Omental fat pad (tissue), 4 donors: ENCODE measurements around the gene ZMPSTE24. TPM values are rescaled to one million over a fixed set of nuclear protein-coding genes. Genes with fewer than 3 reads are reported as not detected.
"Not testable (repeated sequence)": the region's sequence is repeated elsewhere in the genome, so short reads cannot be mapped to it uniquely, and the experiment has no call there.

ENCODE experiments used
- ATAC-seq: fragments of 150-250 bp; one replicate; pipeline ENCODE4 v1.9.1; 2016; ENCODE audit warnings: mild to moderate bottlenecking, moderate library complexity; ENCODE audit not compliant: low FRiP score
- DNase-seq: peaks from one replicate; pipeline ENCODE4 v3.0.0-alpha.2; 2019; ENCODE audit warnings: low spot score
- CTCF ChIP-seq, 3 donors: fragments of 450-650 bp; IDR thresholded peaks; one replicate each; pipeline ENCODE4 v1.5.1; 2016 to 2017; ENCODE audit warnings: antibody characterized with exemption in 3 of 3, mild to moderate bottlenecking in 3 of 3, moderate library complexity in 2 of 3
- total RNA-seq, 4 donors: library from RNA; depleted of rRNA; stranded (reverse); fragments of >200 nt; gene quantifications; one replicate each; pipeline ENCODE4 v1.1.0, GENCODE V29; 2016

Gene ZMPSTE24
- total RNA-seq, 4 donors from 2014 or later, result 34.8 to 38.3 (median 36.2) TPM

DNA sequence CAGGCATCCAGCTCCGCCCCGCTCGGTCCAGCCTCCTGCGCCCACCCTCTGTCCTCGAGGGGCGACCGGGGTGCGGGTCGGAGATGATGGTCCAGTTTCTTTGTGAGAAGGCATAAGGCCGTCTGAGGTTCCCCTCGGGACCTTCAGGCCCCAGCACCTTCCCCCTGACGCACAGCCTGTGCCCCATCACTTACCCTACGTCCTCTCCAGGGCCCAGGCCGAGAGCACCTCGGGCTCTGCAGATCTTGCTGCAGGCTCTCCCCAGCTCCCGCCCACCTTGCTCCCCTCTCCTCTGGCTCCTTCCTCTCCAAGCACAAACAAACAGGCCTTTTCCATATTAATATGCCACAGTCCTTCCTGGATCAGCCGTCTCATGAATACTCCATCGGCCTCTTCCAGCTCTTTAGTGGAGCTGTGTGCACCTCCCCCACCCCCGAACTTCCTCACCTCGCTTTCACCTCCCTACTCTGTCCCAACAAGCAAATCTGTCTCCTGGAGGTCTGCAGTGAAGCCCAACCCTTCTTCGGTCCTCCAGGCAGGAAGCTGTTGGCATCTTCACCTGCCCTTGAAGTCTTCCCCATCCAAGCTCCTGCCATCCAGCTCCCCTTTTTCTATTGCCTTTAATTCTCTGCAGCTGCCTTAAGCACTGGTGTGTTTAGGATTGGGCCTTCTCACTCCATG is 59.5 kb downstream of the ZMPSTE24 start:
- no peak for TF ChIP-seq CTCF (IDR thresholded peaks at IDR 0.05)
- DNase-seq (no peak), ATAC-seq (no peak)

- ATAC-seq, result no peak
- DNase-seq, result no peak
- no peak for TF ChIP-seq CTCF (IDR thresholded peaks at IDR 0.05)
Measured at GRCh38 chr1:40318476-40318875, 60.4 kb downstream of the ZMPSTE24 start.

- ATAC-seq (no peak), DNase-seq (no peak)
- TF ChIP-seq CTCF (IDR thresholded peaks at IDR 0.05), result no peak
Measured at GRCh38 chr1:40318970-40319621, 61.1 kb downstream of the ZMPSTE24 start.

GRCh38 chr1:40331403-40331802 is 73.4 kb downstream of the ZMPSTE24 start:
- not testable (repeated sequence) for DNase-seq, ATAC-seq

GRCh38 chr1:40332695-40333094 is 74.7 kb downstream of the ZMPSTE24 start:
- TF ChIP-seq CTCF (IDR thresholded peaks at IDR 0.05), result no peak
- ATAC-seq, result no peak
- no peak for DNase-seq

DNA sequence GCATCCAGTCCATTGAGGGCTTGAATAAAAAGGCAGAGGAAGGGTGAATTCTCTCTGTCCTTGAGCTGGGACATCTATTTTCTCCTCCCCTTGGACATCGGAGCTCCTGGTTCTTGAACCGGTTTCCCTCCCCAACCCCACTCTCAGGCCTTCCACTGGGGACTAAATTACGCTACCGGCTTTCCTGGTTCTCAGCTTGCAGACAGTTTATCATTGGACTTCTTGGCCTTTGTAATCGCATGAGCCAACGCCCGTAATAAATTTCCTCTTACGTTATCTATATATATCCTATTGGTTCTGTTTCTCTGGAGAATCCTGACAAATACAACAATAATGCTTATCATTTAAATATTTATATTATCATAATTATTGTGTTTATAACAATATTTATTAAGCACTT is 79.4 kb downstream of the ZMPSTE24 start:
- ATAC-seq, result no peak
- no peak for TF ChIP-seq CTCF (IDR thresholded peaks at IDR 0.05)
- DNase-seq, result no peak

- TF ChIP-seq CTCF (IDR thresholded peaks at IDR 0.05), result peak in 2 of 3 donors; percentile 26 to 68
- peak; percentile 60 for ATAC-seq
- DNase-seq, result peak; percentile 75
Measured at GRCh38 chr1:40338745-40339419, 80.8 kb downstream of the ZMPSTE24 start.
